ENCODE results near the gene SZT2.

DNA sequence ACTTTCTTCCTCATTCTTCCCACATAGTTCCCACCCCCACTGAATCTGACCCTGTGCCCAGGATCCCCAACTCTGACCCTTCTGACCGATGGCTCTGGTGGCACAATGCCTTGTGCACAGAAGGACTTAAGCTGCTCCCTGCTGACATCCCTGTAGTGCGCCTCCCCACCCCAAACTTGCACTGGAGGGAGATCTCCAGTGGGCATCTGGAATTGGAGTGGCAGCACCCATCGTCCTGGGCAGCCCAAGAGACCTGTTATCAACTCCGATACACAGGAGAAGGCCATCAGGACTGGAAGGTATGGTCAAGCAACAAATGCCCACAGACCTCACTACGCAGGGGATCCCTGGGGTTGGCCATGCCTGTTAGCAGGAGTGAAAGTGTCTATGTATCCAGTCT lies 43.1 kb upstream of the SZT2 start:
- TF ChIP-seq CTCF (conservative IDR thresholded peaks at IDR 0.05 in 1 of 2, IDR thresholded peaks at IDR 0.05 in 1 of 2; ENCODE audit: extremely low read depth in 1 of 2, insufficient read depth in 1 of 2, low read depth in 1 of 2, low read length in 2 of 2) (no peak), EZH2 (IDR thresholded peaks at IDR 0.05; ENCODE audit: borderline replicate concordance, low read length) (no peak)

All from mammary epithelial cell (primary cell).